ENCODE measurements around the gene RHAG.

The RHAG gene

GRCh38 chr6:49662892-49663261 lies 26.2 kb upstream of the RHAG start:
- H3K27ac ChIP-seq (ENCODE audit: low read length), result no peak overlapping the region

GRCh38 chr6:49662231-49662891 lies 25.7 kb upstream of the RHAG start:
- Histone ChIP-seq H3K9me2 (replicated peaks; ENCODE audit: insufficient read depth, low read length) (no peaks in the 10 kb centered on the region), H2AFZ (ENCODE audit: low read length) (no peak overlapping the region), H3K4me3 (ENCODE audit: low read length) (no peak overlapping the region), H3K4me1 (ENCODE audit: low read length) (no peaks in the 10 kb centered on the region), H3K9me3 (replicated peaks; ENCODE audit: insufficient read depth, low read length) (no peaks in the 10 kb centered on the region), H3K79me2 (ENCODE audit: low read length) (no peaks in the 10 kb centered on the region), H3K27me3 (replicated peaks; ENCODE audit: insufficient read depth, low read length) (no peaks in the 10 kb centered on the region), H4K20me1 (ENCODE audit: insufficient read depth, low read length) (no peaks in the 10 kb centered on the region), H3K27ac (ENCODE audit: low read length) (no peak overlapping the region), H3K4me2 (ENCODE audit: low read depth, low read length) (no peak overlapping the region), H3K36me3 (replicated peaks; ENCODE audit: insufficient read depth, low read length) (no peaks in the 10 kb centered on the region), H3F3A (ENCODE audit: insufficient read depth, low read length) (no peaks in the 10 kb centered on the region), H3K9ac (ENCODE audit: low read length) (no peak overlapping the region)
- TF ChIP-seq CTCF (IDR thresholded peaks at IDR 0.05; ENCODE audit: low read length) (no peak), EZH2phosphoT487 (IDR thresholded peaks at IDR 0.05; ENCODE audit: low read length) (no peak), EZH2 (optimal IDR thresholded peaks at IDR 0.05; ENCODE audit: low read depth, low read length) (no peak)
- DNase-seq, result no peak

More at GRCh38 chr6:49662892-49663261, 26.2 kb upstream of the RHAG start:
- Histone ChIP-seq H3K9me3 (replicated peaks; ENCODE audit: insufficient read depth, low read length) (no peaks in the 10 kb centered on the region), H3F3A (ENCODE audit: insufficient read depth, low read length) (no peaks in the 10 kb centered on the region), H3K9ac (ENCODE audit: low read length) (no peak overlapping the region), H3K79me2 (ENCODE audit: low read length) (no peaks in the 10 kb centered on the region), H3K4me1 (ENCODE audit: low read length) (no peaks in the 10 kb centered on the region), H4K20me1 (ENCODE audit: insufficient read depth, low read length) (no peaks in the 10 kb centered on the region), H2AFZ (ENCODE audit: low read length) (no peak overlapping the region), H3K36me3 (replicated peaks; ENCODE audit: insufficient read depth, low read length) (no peaks in the 10 kb centered on the region), H3K4me2 (ENCODE audit: low read depth, low read length) (no peak overlapping the region), H3K27me3 (replicated peaks; ENCODE audit: insufficient read depth, low read length) (no peaks in the 10 kb centered on the region), H3K4me3 (ENCODE audit: low read length) (no peak overlapping the region), H3K9me2 (replicated peaks; ENCODE audit: insufficient read depth, low read length) (no peaks in the 10 kb centered on the region)
- DNase-seq, result no peak
- TF ChIP-seq EZH2phosphoT487 (IDR thresholded peaks at IDR 0.05; ENCODE audit: low read length) (no peak), CTCF (IDR thresholded peaks at IDR 0.05; ENCODE audit: low read length) (no peak), EZH2 (optimal IDR thresholded peaks at IDR 0.05; ENCODE audit: low read depth, low read length) (no peak)

DNA sequence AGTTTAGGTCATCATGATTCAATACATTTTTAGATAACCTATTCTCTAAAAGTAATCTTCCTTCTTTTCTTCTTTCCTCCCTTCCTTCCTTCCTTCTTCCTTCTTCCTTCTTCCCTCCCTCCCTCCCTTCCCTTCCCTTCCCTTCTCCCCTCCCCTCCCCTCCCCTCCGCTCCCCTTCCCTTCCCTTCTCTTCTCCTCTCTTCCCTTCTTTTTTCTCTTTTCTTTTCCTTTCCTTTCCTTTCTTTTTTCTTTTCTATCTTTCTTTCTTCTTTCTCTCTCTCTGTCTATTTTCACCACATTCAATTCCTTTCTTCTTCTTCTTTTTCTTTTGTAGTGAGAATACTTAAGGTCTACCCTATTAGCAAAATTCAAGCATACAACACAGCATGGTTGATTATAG lies 17.3 kb upstream of the RHAG start:
- Histone ChIP-seq H3K36me3 (replicated peaks; ENCODE audit: insufficient read depth, low read length) (no peaks in the 10 kb centered on the region), H3K4me1 (ENCODE audit: low read length) (no peaks in the 10 kb centered on the region), H3K27me3 (replicated peaks; ENCODE audit: insufficient read depth, low read length) (no peaks in the 10 kb centered on the region), H3K4me2 (ENCODE audit: low read depth, low read length) (no peak overlapping the region), H3K9me2 (replicated peaks; ENCODE audit: insufficient read depth, low read length) (no peaks in the 10 kb centered on the region), H3K9ac (ENCODE audit: low read length) (no peak overlapping the region), H3F3A (ENCODE audit: insufficient read depth, low read length) (no peaks in the 10 kb centered on the region), H3K27ac (ENCODE audit: low read length) (no peak overlapping the region), H2AFZ (ENCODE audit: low read length) (no peak overlapping the region), H3K4me3 (ENCODE audit: low read length) (no peak overlapping the region), H3K79me2 (ENCODE audit: low read length) (no peaks in the 10 kb centered on the region), H4K20me1 (ENCODE audit: insufficient read depth, low read length) (no peaks in the 10 kb centered on the region), H3K9me3 (replicated peaks; ENCODE audit: insufficient read depth, low read length) (no peaks in the 10 kb centered on the region)
- DNase-seq, result no peak
- TF ChIP-seq EZH2phosphoT487 (IDR thresholded peaks at IDR 0.05; ENCODE audit: low read length) (no peak), CTCF (IDR thresholded peaks at IDR 0.05; ENCODE audit: low read length) (no peak), EZH2 (optimal IDR thresholded peaks at IDR 0.05; ENCODE audit: low read depth, low read length) (no peak)
